KMS-11 (cell line): ENCODE measurements around the gene PCDHB13.
"Not testable (repeated sequence)": the region's sequence is repeated elsewhere in the genome, so short reads cannot be mapped to it uniquely, and the experiment has no call there.

ENCODE experiments used
- H2AFZ ChIP-seq: fragments of 200-600 bp; sonication (generic); 2 replicates; pipeline ENCODE4 v1.6.1; 2016; ENCODE audit warnings: antibody characterized with exemption, mixed run types, low read depth
- H3K27ac ChIP-seq: fragments of 200-600 bp; sonication (generic); 2 replicates; pipeline ENCODE4 v1.6.1; 2016; ENCODE audit warnings: mild to moderate bottlenecking, mixed run types
- H3K27me3 ChIP-seq: fragments of 200-600 bp; sonication (generic); 2 replicates; pipeline ENCODE4 v1.6.1; 2017; ENCODE audit warnings: mild to moderate bottlenecking, low read depth, mixed run types, moderate library complexity; ENCODE audit not compliant: insufficient read depth
- H3K36me3 ChIP-seq: fragments of 200-600 bp; sonication (generic); 2 replicates; pipeline ENCODE4 v1.6.1; 2017; ENCODE audit warnings: mild to moderate bottlenecking, mixed run types; ENCODE audit not compliant: insufficient read depth
- H3K4me1 ChIP-seq: fragments of 200-600 bp; sonication (generic); 2 replicates; pipeline ENCODE4 v1.6.1; 2016; ENCODE audit warnings: mild to moderate bottlenecking, low read depth, mixed run types; ENCODE audit not compliant: poor library complexity, severe bottlenecking
- H3K4me2 ChIP-seq: fragments of 200-600 bp; sonication (generic); 2 replicates; pipeline ENCODE4 v1.7.0; 2016; ENCODE audit warnings: mild to moderate bottlenecking, mixed run types
- H3K4me3 ChIP-seq: fragments of 200-600 bp; sonication (generic); IDR thresholded peaks from 2 replicates; pipeline ENCODE4 v1.6.1; 2017; ENCODE audit warnings: low read depth, low read length, mixed read lengths; ENCODE audit not compliant: insufficient read depth
- H3K79me2 ChIP-seq: fragments of 200-600 bp; sonication (generic); 2 replicates; pipeline ENCODE4 v1.6.1; 2016; ENCODE audit warnings: low read depth, mixed run types; ENCODE audit not compliant: insufficient read depth
- H3K9ac ChIP-seq: fragments of 200-600 bp; sonication (generic); 2 replicates; pipeline ENCODE4 v1.6.1; 2016; ENCODE audit warnings: mild to moderate bottlenecking, mixed run types
- H4K20me1 ChIP-seq: fragments of 200-600 bp; sonication (generic); 2 replicates; pipeline ENCODE4 v1.6.1; 2016; ENCODE audit warnings: mild to moderate bottlenecking, mixed run types; ENCODE audit not compliant: insufficient read depth
- CTCF ChIP-seq: fragments of 200-600 bp; sonication (generic); conservative IDR thresholded peaks from 2 replicates; pipeline ENCODE4 v1.6.1; 2017; ENCODE audit warnings: low read depth, mild to moderate bottlenecking, antibody characterized with exemption, low read length, moderate library complexity, mixed read lengths

Gene PCDHB13

GRCh38 chr5:141213656-141214339 is at the start of gene PCDHB13:
PCDHB13 (plus strand) TSS chr5:141213919; CDS start chr5:141214124, 205 bp downstream.
- H3K4me2 ChIP-seq, H3K9ac ChIP-seq, H2AFZ ChIP-seq, H4K20me1 ChIP-seq, H3K4me1 ChIP-seq, H3K36me3 ChIP-seq, H3K27me3 ChIP-seq, H3K4me3 ChIP-seq, H3K79me2 ChIP-seq, H3K27ac ChIP-seq: not testable (repeated sequence)

GRCh38 chr5:141172381-141173204 is 41.1 kb upstream of the PCDHB13 start, which contains the start of gene PCDHB7:
PCDHB7 (plus strand) TSS chr5:141172644; CDS start chr5:141172836, 192 bp downstream.
- H2AFZ ChIP-seq = no peak within 1 kb of the TSS
- no peak; the same call in 1 of the 2 replicates for TF ChIP-seq CTCF
- H4K20me1 ChIP-seq = no peaks in the 10 kb centered on the region
- no peak within 1 kb of the TSS for H3K4me3 ChIP-seq
- no peaks in the 10 kb centered on the region for H3K79me2 ChIP-seq
- H3K27me3 ChIP-seq = no peaks in the 10 kb centered on the region
- H3K27ac ChIP-seq = no peak within 1 kb of the TSS
- no peaks in the 10 kb centered on the region for H3K36me3 ChIP-seq
- no peak within 1 kb of the TSS for H3K9ac ChIP-seq
- no peaks in the 10 kb centered on the region for H3K4me1 ChIP-seq
- no peak within 1 kb of the TSS for H3K4me2 ChIP-seq

GRCh38 chr5:141174291-141175104 is 39.2 kb upstream of the PCDHB13 start:
- not testable (repeated sequence) for H4K20me1 ChIP-seq, H3K79me2 ChIP-seq, H3K27ac ChIP-seq, H3K4me2 ChIP-seq, H2AFZ ChIP-seq, H3K27me3 ChIP-seq, H3K4me3 ChIP-seq, H3K36me3 ChIP-seq, H3K4me1 ChIP-seq, H3K9ac ChIP-seq

- no peak for TF ChIP-seq CTCF
- no peak overlapping the region for H3K4me2 ChIP-seq
- no peaks in the 10 kb centered on the region for H3K27me3 ChIP-seq
- H3K4me3 ChIP-seq = no peak overlapping the region
- H3K9ac ChIP-seq = no peak overlapping the region
- H3K4me1 ChIP-seq = no peaks in the 10 kb centered on the region
- no peak overlapping the region for H2AFZ ChIP-seq
- H4K20me1 ChIP-seq = no peaks in the 10 kb centered on the region
- no peaks in the 10 kb centered on the region for H3K36me3 ChIP-seq
- H3K27ac ChIP-seq = no peak overlapping the region
- no peaks in the 10 kb centered on the region for H3K79me2 ChIP-seq
Observed at GRCh38 chr5:141175933-141176332, 37.8 kb upstream of the PCDHB13 start.

GRCh38 chr5:141177577-141178191 is 36.0 kb upstream of the PCDHB13 start, which contains the start of gene PCDHB8:
PCDHB8 (plus strand) TSS chr5:141177790; CDS start chr5:141178035, 245 bp downstream.
- H3K36me3 ChIP-seq, H2AFZ ChIP-seq, H3K27me3 ChIP-seq, H3K79me2 ChIP-seq, H3K4me2 ChIP-seq, H3K4me1 ChIP-seq, H4K20me1 ChIP-seq, H3K27ac ChIP-seq, H3K9ac ChIP-seq, H3K4me3 ChIP-seq: not testable (repeated sequence)

GRCh38 chr5:141179371-141179770 is 34.3 kb upstream of the PCDHB13 start:
- not testable (repeated sequence) for H3K79me2 ChIP-seq, H4K20me1 ChIP-seq, H3K27ac ChIP-seq, H2AFZ ChIP-seq, H3K4me2 ChIP-seq, H3K4me1 ChIP-seq, H3K36me3 ChIP-seq, H3K27me3 ChIP-seq, H3K4me3 ChIP-seq, H3K9ac ChIP-seq

- H3K79me2 ChIP-seq, H3K4me1 ChIP-seq, H2AFZ ChIP-seq, H3K9ac ChIP-seq, H3K27ac ChIP-seq, H3K4me3 ChIP-seq, H3K4me2 ChIP-seq, H3K27me3 ChIP-seq, H3K36me3 ChIP-seq, H4K20me1 ChIP-seq: not testable (repeated sequence)
Observed at GRCh38 chr5:141179876-141180275, 33.8 kb upstream of the PCDHB13 start.
